CD8-positive, alpha-beta memory T cell (primary cell): Measurements from ENCODE around the gene ADAMTS20. TPM values are rescaled to one million over a fixed set of nuclear protein-coding genes. Genes with fewer than 3 reads are reported as not detected.

Source experiments
- CTCF ChIA-PET: fragments of 350-600 bp; sonication (Branson Sonifier 250); formaldehyde crosslinking; loops from one replicate; lab custom pipeline; 2021; ENCODE audit warnings: antibody characterized with exemption; lab: Charles Lee
- POLR2A ChIA-PET: fragments of 350-600 bp; sonication (Branson Sonifier 250); formaldehyde crosslinking; loops from one replicate; lab custom pipeline; 2021; ENCODE audit warnings: antibody characterized with exemption; lab: Charles Lee
- DNase-seq, 5 donors: peaks; one replicate each; pipeline versions ENCODE4 v3.0.0 to v3.0.0-alpha.2; 2020 to 2022; ENCODE audit warnings: mixed read lengths in 1 of 5
- H3K27ac ChIP-seq: one replicate; pipeline ENCODE4 v1.7.0; 2013; ENCODE audit warnings: low read depth, mild to moderate bottlenecking, low read length, moderate library complexity
- H3K27me3 ChIP-seq: 2 replicates; pipeline ENCODE4 v1.7.0; 2013; ENCODE audit warnings: low read length, mild to moderate bottlenecking; ENCODE audit not compliant: insufficient read depth, poor library complexity, severe bottlenecking
- H3K36me3 ChIP-seq: 2 replicates; pipeline ENCODE4 v1.7.0; 2013; ENCODE audit warnings: mild to moderate bottlenecking, low read length, moderate library complexity; ENCODE audit not compliant: insufficient read depth
- H3K4me1 ChIP-seq: 2 replicates; pipeline ENCODE4 v1.7.0; 2013; ENCODE audit warnings: mild to moderate bottlenecking, low read length, moderate library complexity; ENCODE audit not compliant: insufficient read depth
- H3K4me3 ChIP-seq: 2 replicates; pipeline ENCODE4 v1.7.0; 2013; ENCODE audit warnings: mild to moderate bottlenecking, low read length
- H3K9me3 ChIP-seq: 2 replicates; pipeline ENCODE4 v1.7.0; 2013; ENCODE audit warnings: mild to moderate bottlenecking, low read length
- H3K27ac Mint-ChIP-seq, 8 donors: one replicate each; pipeline ENCODE4 v1.8.0; 2020 to 2021; ENCODE audit warnings: mixed read lengths in 8 of 8, mild to moderate bottlenecking in 6 of 8, inconsistent platforms in 3 of 8, moderate library complexity in 3 of 8
- H3K27me3 Mint-ChIP-seq, 2 donors: one replicate each; pipeline ENCODE4 v1.8.0; 2020 to 2021; ENCODE audit warnings: mixed read lengths in 2 of 2, mild to moderate bottlenecking in 1 of 2, moderate library complexity in 1 of 2
- H3K36me3 Mint-ChIP-seq, 3 donors: one replicate each; pipeline ENCODE4 v1.8.0; 2020 to 2021; ENCODE audit warnings: mixed read lengths in 3 of 3, inconsistent platforms in 1 of 3, mild to moderate bottlenecking in 1 of 3
- H3K4me1 Mint-ChIP-seq, 3 donors: one replicate each; pipeline ENCODE4 v1.8.0; 2020 to 2021; ENCODE audit warnings: mixed read lengths in 3 of 3, inconsistent platforms in 1 of 3, mild to moderate bottlenecking in 1 of 3
- H3K4me3 Mint-ChIP-seq, 7 donors: one replicate each; pipeline ENCODE4 v1.8.0; 2020 to 2021; ENCODE audit warnings: mixed read lengths in 7 of 7, mild to moderate bottlenecking in 6 of 7, moderate library complexity in 4 of 7, inconsistent platforms in 2 of 7
- H3K9me3 Mint-ChIP-seq, 5 donors: one replicate each; pipeline ENCODE4 v1.8.0; 2020 to 2022; ENCODE audit warnings: mixed read lengths in 5 of 5, mild to moderate bottlenecking in 3 of 5, moderate library complexity in 2 of 5, inconsistent platforms in 1 of 5
- polyA plus RNA-seq: library from polyadenylated mRNA; unstranded; fragments of 300-500 nt; fragmentation: Illumina TruSeq; gene quantifications from one replicate; pipeline ENCODE4 v1.2.3, GENCODE V29; 2021
- total RNA-seq, 2 experiments: library from RNA; stranded (reverse); gene quantifications; one replicate each; pipeline ENCODE4 v1.2.3, GENCODE V29; 2021

Gene ADAMTS20
- total and polyA plus RNA-seq, 3 experiments from 2014 or later: not detected

DNA sequence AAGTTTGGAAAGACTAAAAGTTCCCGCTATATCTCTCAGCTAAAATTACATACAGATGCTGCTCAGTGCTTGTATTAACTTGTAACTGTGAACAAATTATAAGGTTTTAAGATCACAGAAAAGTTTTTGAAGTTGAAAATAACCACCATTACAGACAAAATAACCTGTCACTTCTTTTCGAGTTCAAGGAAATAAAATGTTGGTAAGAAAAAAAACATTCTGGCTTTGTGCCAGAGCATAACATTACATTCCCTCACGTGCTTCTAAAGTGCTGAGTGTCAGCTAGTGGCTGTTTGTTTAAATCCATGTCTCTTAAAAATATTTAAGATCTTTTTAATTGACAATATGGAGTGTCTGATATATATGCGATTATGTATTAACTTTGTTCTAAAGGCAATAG, 27.2 kb upstream of the ADAMTS20 start:
- peaks cover 0 to 4% (median 2%) of the 10 kb centered on the region in 5 donors for H3K9me3 Mint-ChIP-seq
- no peaks in the 10 kb centered on the region for H3K27me3 Mint-ChIP-seq
- DNase-seq: no peak
- Histone ChIP-seq H3K27me3 (no peaks in the 10 kb centered on the region), H3K4me3 (no peak overlapping the region), H3K36me3 (no peaks in the 10 kb centered on the region), H3K9me3 (no peaks in the 10 kb centered on the region), H3K4me1 (no peaks in the 10 kb centered on the region), H3K27ac (no peak overlapping the region)
- H3K36me3 Mint-ChIP-seq: no peaks in the 10 kb centered on the region
- ChIA-PET POLR2A (no interaction called here), CTCF (no interaction called here)
- H3K4me3 Mint-ChIP-seq: no peak overlapping the region
- no peaks in the 10 kb centered on the region for H3K4me1 Mint-ChIP-seq
- H3K27ac Mint-ChIP-seq: no peak overlapping the region

DNA sequence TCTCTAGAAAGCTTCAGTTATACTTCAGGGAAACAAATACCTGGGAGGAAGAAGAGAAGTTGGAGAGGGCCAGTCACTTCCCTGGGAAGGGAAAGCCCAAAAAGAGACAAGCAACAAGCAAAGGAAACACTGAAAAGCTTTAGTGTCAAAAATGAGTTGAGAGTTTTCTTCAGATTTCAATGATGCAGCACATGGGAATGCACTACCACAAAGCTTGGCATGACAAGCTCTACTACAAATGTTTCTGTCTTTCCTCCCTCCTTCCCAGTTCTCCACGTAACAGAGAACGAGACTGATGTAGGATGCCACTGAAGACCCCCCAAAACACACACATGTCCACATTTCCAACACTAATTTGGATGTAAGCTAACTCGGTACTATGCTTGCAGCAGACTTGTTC, 26.8 kb upstream of the ADAMTS20 start:
- ChIA-PET POLR2A (no interaction called here), CTCF (no interaction called here)
- Histone ChIP-seq H3K4me3 (no peak overlapping the region), H3K27ac (no peak overlapping the region), H3K36me3 (no peaks in the 10 kb centered on the region), H3K9me3 (no peaks in the 10 kb centered on the region), H3K27me3 (no peaks in the 10 kb centered on the region), H3K4me1 (no peaks in the 10 kb centered on the region)
- Mint-ChIP-seq H3K4me1 (no peaks in the 10 kb centered on the region), H3K4me3 (no peak overlapping the region), H3K36me3 (no peaks in the 10 kb centered on the region), H3K27ac (no peak overlapping the region), H3K27me3 (no peaks in the 10 kb centered on the region), H3K9me3 (peaks cover 0 to 7% (median 4%) of the 10 kb centered on the region in 5 donors)
- no peak for DNase-seq

DNA sequence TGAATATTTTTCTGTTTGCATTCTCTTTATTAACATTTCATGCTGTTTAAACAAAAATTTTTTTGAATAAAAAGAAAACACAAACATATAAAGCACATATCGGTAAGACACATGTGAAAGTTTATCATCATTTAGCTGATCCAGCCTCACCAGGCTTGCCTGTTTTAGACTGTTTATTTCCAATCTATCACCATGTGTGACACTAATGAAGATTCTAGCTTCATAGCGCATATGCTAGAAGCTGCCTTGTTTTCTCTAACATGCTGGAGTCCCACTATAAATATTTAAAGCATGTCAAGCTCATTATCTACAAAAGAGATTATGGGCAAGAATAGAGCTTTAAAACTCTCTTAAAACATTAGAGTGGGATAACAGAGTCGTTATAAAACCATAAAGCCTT, 25.4 kb upstream of the ADAMTS20 start:
- peaks cover 4 to 8% (median 6%) of the 10 kb centered on the region in 5 donors for H3K9me3 Mint-ChIP-seq
- no peaks in the 10 kb centered on the region for H3K36me3 Mint-ChIP-seq
- H3K9me3 ChIP-seq: no peaks in the 10 kb centered on the region
- H3K4me1 ChIP-seq: no peaks in the 10 kb centered on the region
- no peaks in the 10 kb centered on the region for H3K36me3 ChIP-seq
- H3K27ac Mint-ChIP-seq: no peak overlapping the region
- H3K4me1 Mint-ChIP-seq: no peaks in the 10 kb centered on the region
- H3K4me3 ChIP-seq: no peak overlapping the region
- no peaks in the 10 kb centered on the region for H3K27me3 Mint-ChIP-seq
- ChIA-PET POLR2A (no interaction called here), CTCF (no interaction called here)
- no peak overlapping the region for H3K27ac ChIP-seq
- DNase-seq: no peak
- H3K27me3 ChIP-seq: no peaks in the 10 kb centered on the region
- H3K4me3 Mint-ChIP-seq: no peak overlapping the region

DNA sequence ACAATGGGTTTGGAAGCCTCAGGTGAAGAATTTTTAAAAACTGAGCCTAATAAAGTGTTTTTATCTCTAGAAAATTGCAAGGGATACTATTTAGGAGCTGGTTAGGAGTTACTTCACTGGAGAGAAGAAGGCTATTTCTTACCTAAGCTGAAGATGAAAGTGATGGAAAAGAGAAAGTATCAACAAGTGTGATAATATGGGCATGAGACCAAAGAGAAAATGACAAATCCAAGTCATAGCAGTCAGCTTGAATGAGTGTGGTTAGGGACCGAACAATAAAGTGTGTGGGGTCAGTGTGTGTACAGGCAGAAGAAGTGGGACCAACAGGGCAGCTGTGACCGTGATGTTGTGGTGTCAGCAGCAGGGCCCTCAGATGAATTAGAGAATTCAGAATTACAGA, 24.2 kb upstream of the ADAMTS20 start:
- CTCF ChIA-PET: interaction anchor here (0.6 kb wide), 1 partner anchor 163 kb away, joined by 3 read pairs; no protein-coding TSS in a partner anchor
- no peak overlapping the region for H3K4me3 Mint-ChIP-seq
- no peak overlapping the region for H3K27ac Mint-ChIP-seq

DNA sequence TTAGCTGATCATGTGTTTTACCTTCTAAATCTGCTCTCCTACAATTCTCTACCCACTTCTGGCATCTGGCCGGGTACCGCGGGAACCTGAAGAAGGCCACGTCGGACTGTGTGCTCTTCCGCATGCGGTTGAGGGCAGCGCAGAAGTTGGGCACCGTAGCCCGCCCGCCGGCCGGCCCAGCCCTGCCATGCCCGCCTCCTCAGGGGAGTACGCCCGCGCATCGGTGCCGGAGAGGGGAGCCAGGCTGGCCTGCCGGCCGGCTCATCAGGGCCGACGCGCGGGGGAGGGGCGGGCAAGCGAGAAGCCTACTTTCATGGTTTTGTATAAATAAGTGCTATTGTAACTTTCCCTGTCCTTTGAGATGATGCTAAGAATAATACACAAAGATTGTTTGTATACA, 19.9 kb upstream of the ADAMTS20 start:
- no peaks in the 10 kb centered on the region for H3K4me1 Mint-ChIP-seq
- Histone ChIP-seq H3K27me3 (no peaks in the 10 kb centered on the region), H3K4me1 (no peaks in the 10 kb centered on the region), H3K9me3 (no peaks in the 10 kb centered on the region), H3K4me3 (no peak overlapping the region), H3K27ac (no peak overlapping the region), H3K36me3 (no peaks in the 10 kb centered on the region)
- ChIA-PET POLR2A (no interaction called here), CTCF (no interaction called here)
- H3K27me3 Mint-ChIP-seq: no peaks in the 10 kb centered on the region
- H3K36me3 Mint-ChIP-seq: no peaks in the 10 kb centered on the region
- no peak overlapping the region for H3K27ac Mint-ChIP-seq
- no peak overlapping the region for H3K4me3 Mint-ChIP-seq
- peaks cover 4 to 14% (median 6%) of the 10 kb centered on the region in 5 donors for H3K9me3 Mint-ChIP-seq
- no peak for DNase-seq

More for the DNA sequence above, 24.2 kb upstream of the ADAMTS20 start:
- POLR2A ChIA-PET: no interaction called here
- Mint-ChIP-seq H3K4me1 (no peaks in the 10 kb centered on the region), H3K9me3 (peaks cover 4 to 14% (median 6%) of the 10 kb centered on the region in 5 donors), H3K27me3 (no peaks in the 10 kb centered on the region), H3K36me3 (no peaks in the 10 kb centered on the region)
- H3K4me1 ChIP-seq: no peaks in the 10 kb centered on the region
- H3K27ac ChIP-seq: no peak overlapping the region
- H3K9me3 ChIP-seq: no peaks in the 10 kb centered on the region
- no peak overlapping the region for H3K4me3 ChIP-seq
- DNase-seq: no peak
- H3K36me3 ChIP-seq: no peaks in the 10 kb centered on the region
- no peaks in the 10 kb centered on the region for H3K27me3 ChIP-seq

DNA sequence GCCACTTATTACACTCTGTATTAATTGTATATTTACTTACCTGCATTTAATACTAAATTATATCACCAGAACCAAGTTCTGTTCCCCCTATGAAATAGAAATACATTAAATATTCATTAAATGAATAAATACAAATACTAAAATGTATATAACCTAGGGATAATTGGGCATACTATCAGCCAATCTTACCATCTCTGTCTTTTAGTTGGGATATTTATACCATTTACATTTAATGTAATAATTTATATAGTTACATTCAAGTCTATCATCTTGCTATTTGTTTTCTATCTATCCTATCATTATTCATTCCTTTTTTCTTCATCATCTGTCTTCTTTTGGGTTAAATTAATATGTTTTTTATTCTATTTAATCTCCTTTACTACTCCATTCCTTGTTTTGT, 4.1 kb upstream of the ADAMTS20 start:
- Histone ChIP-seq H3K27ac (no peak overlapping the region), H3K27me3 (no peaks in the 10 kb centered on the region), H3K4me3 (no peak overlapping the region), H3K9me3 (no peaks in the 10 kb centered on the region), H3K4me1 (no peaks in the 10 kb centered on the region), H3K36me3 (no peaks in the 10 kb centered on the region)
- H3K27me3 Mint-ChIP-seq: peaks cover 12 to 22% of the 10 kb centered on the region in 2 donors
- no peak overlapping the region for H3K27ac Mint-ChIP-seq
- H3K4me1 Mint-ChIP-seq: no peaks in the 10 kb centered on the region
- no peak overlapping the region for H3K4me3 Mint-ChIP-seq
- ChIA-PET CTCF (no interaction called here), POLR2A (no interaction called here)
- no peak for DNase-seq
- H3K9me3 Mint-ChIP-seq: peaks cover 30 to 40% (median 32%) of the 10 kb centered on the region in 5 donors
- peaks cover 0 to 3% (median 0%) of the 10 kb centered on the region in 3 donors for H3K36me3 Mint-ChIP-seq

DNA sequence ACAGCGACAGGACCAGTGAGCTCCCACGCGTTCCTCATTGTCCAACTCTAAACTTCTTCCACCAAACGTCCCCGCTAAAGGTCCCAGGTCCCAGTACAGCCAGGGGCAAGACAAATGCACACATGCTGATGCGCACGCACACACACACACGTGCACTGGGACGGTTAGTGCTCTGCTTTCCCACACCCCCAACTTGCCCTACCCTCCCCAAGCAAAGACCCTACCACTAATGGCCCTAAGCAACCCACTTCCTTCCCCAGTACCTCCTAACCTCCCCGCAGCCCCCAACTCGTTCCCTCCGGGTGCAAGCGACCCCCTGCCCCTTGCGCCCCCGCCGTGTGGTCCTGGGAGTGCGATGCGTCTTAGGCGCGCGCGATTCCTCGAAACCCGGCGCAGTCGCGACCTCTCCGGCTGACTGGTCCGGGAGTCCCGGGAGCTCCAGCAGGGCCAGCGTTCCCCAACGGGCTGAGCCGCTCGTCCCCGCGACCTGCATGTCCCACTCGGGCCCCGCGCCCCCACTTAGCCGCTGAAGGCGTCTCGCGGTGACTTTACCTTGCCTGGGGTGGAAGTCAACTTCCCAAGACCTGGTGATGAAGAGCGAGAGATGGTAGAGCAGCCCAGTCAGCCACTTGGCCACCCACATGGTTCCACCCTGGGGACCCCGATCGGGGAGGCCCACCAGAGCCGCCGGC, 578 bp downstream of the ADAMTS20 start:
- H3K27ac Mint-ChIP-seq: no peak overlapping the region
- H3K36me3 Mint-ChIP-seq: peaks cover 0 to 1% (median 0%) of the 10 kb centered on the region in 3 donors
- Histone ChIP-seq H3K9me3 (no peaks in the 10 kb centered on the region), H3K4me1 (no peaks in the 10 kb centered on the region), H3K4me3 (no peak overlapping the region), H3K27me3 (no peaks in the 10 kb centered on the region), H3K36me3 (no peaks in the 10 kb centered on the region), H3K27ac (no peak overlapping the region)
- H3K9me3 Mint-ChIP-seq: peaks cover 18 to 33% (median 22%) of the 10 kb centered on the region in 5 donors
- DNase-seq: no peak
- peaks cover 19 to 28% of the 10 kb centered on the region in 2 donors for H3K27me3 Mint-ChIP-seq
- CTCF ChIA-PET: no interaction called here
- H3K4me3 Mint-ChIP-seq: no peak overlapping the region
- H3K4me1 Mint-ChIP-seq: no peaks in the 10 kb centered on the region
- POLR2A ChIA-PET: no interaction called here

DNA sequence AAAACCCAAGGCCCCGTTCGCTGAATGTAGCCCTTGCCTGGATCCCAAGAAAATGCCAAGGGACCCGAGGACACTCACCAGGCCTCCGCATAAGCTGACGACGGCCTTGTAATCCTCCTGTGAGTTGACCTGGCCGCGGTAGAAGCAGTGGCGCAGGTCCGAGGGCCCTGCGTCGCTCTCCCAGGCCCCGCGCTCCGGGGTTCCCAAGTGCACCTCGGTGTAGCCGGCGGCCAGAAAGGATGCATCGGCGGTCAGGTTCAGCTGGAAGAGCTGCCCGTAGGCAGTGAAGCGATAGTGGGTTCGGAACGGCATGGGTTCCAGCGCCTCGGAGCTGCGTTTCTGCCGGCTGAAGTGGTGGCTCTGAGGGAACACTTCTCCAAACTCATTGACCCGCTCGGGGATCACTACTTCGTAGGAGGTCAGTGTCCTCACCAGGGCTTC, 1.2 kb downstream of the ADAMTS20 start:
- ChIA-PET POLR2A (no interaction called here), CTCF (interaction anchor here (1.6 kb wide), 1 partner anchor 1526 kb away, joined by 3 read pairs; no protein-coding TSS in a partner anchor)
- no peaks in the 10 kb centered on the region for H3K27me3 ChIP-seq
- no peak overlapping the region for H3K4me3 Mint-ChIP-seq
- no peak overlapping the region for H3K27ac ChIP-seq
- peaks cover 19 to 28% of the 10 kb centered on the region in 2 donors for H3K27me3 Mint-ChIP-seq
- peaks cover 0 to 1% (median 0%) of the 10 kb centered on the region in 3 donors for H3K36me3 Mint-ChIP-seq
- no peaks in the 10 kb centered on the region for H3K36me3 ChIP-seq
- no peaks in the 10 kb centered on the region for H3K4me1 ChIP-seq
- no peak for DNase-seq
- no peaks in the 10 kb centered on the region for H3K4me1 Mint-ChIP-seq
- H3K4me3 ChIP-seq: no peak overlapping the region
- no peaks in the 10 kb centered on the region for H3K9me3 ChIP-seq
- H3K9me3 Mint-ChIP-seq: peaks cover 15 to 30% (median 22%) of the 10 kb centered on the region in 5 donors
- H3K27ac Mint-ChIP-seq: no peak overlapping the region
